Stimulated activated CD8-positive, alpha-beta memory T cell treated with anti-CD3 and anti-CD28 coated beads, Interleukin-4, amount 100 ng/mL, for 48 hours (primary cell): ENCODE measurements around the gene MBD3L4.
"Not testable (repeated sequence)": the region's sequence is repeated elsewhere in the genome, so short reads cannot be mapped to it uniquely, and the experiment has no call there.

Source experiments
- DNase-seq: peaks from one replicate; pipeline ENCODE4 v3.0.0-alpha.2; 2020

MBD3L4 gene

DNA sequence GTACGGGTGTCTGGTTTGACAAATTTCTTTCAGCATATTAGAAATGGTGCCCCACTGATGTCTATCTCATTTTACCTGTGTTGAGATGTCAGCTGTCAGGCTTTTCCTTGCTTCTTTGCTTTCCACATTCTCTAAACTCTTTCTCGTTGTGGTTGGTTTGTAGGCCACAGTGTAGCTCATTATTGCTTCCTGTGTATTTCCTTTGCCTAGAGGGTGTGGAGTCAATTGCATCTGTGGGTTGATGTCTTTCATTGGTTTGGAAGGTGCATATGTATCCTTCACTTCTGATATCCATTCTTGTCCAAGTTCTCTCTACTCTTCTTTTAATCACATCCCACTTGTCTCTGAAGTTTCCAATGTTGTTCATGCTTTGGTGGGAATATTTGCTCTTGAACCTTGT lies 1.6 kb upstream of the MBD3L4 start:
- DNase-seq, result not testable (repeated sequence)

DNA sequence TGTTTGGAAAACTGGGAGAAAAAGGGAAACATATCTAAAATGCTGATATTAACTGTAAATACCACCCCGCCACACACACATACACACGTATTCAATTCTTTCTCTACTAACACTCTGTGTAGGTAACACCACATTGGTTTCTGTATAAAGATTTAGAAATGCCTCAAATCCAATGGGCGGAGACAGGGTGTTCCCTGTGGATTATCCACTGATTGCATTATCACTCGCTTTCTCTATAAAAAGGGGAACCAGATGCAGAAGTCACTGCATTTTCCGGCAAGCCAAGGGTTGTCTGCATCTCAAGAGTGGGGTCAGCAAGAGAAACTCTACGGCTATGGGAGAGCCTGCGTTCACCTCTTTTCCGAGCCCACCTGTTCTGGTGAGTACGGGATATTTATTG lies 9.7 kb downstream of the MBD3L4 start, which contains the start of gene MBD3L5:
Gene MBD3L5 (plus strand): TSS at position 301 of the 400 bp plus-strand sequence. CDS start 34 bp downstream, at position 335.
- not testable (repeated sequence) for DNase-seq

DNA sequence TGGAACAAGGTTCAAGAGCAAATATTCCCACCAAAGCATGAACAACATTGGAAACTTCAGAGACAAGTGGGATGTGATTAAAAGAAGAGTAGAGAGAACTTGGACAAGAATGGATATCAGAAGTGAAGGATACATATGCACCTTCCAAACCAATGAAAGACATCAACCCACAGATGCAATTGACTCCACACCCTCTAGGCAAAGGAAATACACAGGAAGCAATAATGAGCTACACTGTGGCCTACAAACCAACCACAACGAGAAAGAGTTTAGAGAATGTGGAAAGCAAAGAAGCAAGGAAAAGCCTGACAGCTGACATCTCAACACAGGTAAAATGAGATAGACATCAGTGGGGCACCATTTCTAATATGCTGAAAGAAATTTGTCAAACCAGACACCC lies 11.2 kb downstream of the MBD3L4 start:
- not testable (repeated sequence) for DNase-seq

DNA sequence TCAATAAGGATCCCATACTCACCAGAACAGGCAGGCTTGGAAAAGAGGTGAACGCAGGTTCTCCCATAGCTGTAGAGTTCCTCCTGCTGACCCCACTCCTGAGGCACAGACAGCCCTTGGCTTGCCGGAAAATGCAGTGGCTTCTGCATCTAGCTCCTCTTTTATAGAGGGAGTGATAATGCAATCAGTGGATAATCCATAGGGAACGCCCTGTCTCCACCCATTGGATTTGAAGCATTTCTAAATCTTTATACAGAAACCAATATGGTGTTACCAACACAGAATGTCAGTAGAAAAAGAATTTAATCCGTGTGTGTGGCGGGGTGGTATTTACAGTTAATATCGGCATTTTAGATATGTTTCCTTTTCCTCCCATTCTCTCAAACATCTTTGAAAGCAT lies 18.6 kb downstream of the MBD3L4 start, which contains the start of gene MBD3L2B:
Gene MBD3L2B (minus strand): TSS at position 101 of the 400 bp plus-strand sequence. CDS start 34 bp downstream, at position 67.
- DNase-seq, result not testable (repeated sequence)

DNA sequence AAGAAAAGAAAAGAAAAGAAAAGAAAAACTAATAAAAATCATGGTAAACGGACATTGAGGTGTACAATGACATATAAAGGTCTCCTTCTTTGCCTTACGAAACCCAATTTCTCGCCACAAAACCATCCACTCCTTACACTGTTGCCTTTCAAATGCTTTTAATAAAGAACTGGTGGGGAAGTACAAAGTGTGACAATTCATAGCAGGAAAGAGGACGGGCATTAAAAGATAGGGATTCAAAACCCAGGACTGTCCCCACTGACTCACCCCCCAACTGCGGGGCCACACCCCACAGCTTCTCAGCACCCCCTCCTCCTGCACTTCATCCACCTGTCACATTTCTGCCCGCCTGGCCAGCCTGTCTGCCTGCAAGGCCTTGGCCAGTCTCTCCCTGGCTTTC lies 21.2 kb downstream of the MBD3L4 start:
- no peak for DNase-seq

DNA sequence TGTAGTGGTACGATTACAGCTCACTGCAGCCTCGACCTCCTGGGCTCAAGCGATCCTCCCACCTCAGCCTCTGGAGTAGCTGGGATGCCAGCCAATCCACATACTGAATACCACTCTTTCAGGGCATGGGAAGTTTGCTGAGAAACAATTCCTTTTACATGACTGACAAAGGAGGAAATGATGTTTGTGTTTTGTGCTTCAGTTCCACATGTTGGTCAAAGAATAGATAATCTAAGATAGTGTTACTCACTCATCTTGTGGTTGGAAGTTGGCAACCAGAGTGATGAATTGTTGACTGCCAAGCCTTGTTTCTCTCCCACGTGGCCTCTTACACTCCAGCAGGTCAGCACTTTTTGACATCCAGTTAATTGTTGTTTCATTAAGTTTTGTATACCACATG lies 26.3 kb downstream of the MBD3L4 start:
- DNase-seq, result peak; percentile 35

DNA sequence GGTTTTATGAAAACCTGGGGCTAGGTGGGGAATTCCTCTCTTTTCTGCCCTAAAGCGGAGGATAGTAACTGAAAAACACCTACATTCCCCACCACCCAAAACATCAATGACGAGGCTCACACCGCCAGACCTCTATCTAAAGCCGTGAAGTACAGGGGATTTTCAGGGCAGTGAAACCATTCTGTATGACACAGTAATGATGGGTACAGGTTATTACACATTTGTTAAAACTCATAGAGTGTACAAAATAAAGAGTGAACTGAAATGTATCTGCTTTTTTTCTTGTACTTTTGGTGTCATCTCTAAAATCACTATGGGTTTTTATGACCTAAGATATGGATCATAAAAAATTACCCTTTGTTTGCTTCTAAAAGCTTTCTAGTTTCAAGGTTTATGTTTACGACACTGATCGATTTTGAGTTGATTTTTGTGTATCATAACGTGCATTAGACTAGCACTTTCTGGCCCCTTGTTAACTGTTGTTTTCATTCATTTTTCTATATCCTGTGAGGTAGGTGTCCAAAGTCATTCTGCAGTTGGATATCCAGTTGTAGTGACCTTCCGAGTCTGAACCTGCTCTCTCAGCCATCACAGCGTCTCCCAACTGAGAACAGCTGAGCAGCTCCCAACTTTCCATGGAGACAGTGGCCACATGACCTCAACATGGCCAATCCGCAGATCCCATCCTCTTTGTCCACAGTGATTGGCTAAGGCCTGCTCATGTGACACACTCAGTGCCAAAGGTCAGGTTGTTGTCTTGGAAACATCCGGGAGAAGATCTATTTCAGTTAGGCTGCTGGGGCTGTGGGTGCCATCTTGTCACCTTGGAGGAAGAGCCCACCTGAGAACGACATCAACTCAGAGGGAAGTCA lies 29.0 kb downstream of the MBD3L4 start:
- DNase-seq, result no peak

DNA sequence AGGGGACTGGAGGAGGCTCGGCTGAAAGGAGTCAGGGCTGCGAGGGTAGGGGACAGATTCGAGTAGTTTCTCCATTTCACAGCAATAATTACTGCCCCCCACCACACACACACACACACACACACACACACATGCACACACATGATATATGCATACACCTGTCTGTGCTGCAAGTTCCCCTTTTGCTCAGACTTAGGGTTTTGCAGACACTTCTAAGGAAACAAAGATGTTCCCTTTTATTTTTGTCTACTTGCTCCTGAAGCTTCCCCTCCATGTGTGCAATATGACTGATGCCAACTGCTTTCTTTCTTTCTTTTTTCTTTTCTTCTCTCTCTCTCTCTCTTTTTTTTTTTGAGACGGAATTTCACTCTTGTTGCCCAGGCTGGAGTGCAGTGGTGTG lies 32.1 kb downstream of the MBD3L4 start:
- DNase-seq, result no peak

DNA sequence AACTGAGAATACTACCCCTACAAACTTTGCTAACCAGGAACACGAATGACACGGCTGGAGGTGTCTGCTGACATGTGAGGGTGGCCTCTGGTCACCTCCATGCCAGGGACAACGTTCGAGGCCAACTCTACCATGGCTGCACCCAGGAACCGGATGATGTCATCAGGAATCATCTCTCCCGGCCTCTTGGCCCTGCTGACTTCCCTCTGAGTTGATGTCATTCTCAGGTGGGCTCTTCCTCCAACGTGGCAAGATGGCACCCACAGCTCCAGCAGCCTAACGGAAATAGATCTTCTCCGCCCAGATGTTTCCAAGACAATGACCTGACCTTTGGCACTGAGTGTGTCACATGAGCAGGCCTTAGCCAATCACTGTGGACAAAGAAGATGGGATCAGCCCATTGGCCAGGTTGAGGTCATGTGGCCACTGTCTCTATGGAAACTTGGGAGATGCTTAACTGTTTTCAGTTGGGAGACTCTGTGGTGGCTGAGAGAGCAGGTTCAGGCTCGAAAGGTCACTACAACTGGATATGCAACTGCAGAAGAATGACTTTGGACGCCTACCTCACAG lies 33.8 kb downstream of the MBD3L4 start:
- DNase-seq, result no peak

DNA sequence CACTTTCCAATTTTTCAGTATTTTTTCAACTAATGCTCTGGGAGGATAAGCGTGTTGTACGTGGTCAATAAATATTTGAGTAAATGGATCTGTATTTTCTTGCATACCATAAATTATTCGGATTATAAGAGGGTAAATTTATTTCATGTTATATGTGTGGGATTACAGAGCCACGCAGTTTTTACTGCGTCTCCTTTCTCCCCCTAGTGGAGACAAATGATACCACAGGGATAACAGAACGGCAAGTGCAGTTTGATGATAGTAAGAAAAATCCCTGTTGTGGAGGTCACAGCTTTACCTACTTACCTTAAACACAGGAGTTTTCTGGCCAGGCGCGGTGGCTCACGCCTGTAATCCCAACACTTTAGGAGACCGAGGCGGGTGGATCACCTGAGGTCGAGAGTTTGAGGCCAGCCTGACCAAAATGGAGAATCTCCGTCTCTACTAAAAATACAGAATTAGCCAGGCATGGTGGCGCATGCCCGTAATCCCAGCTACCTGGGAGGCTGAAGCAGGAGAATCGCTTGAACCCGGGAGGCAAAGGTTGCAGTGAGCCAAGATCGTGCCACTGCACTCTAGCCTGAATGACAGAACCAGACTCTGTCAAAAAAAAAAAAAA lies 35.6 kb downstream of the MBD3L4 start:
- no peak for DNase-seq

DNA sequence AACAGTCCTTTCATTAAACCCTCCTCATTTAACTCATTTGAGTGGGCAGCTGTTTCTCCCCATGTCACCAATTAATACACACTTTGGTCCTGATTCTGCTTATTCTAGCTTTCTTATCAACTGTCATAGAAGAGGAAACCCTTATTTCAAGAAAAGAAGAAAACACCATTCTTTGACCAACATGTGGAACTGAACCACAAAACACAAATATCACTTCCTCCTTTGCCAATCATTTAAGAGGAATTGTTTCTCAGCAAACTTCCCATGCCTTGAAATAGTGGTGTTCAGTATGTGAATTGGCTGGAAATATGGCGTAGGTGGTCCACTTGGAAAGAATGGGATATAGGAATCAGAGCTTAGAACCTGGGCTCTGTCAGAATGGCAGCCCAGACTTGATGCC lies 39.2 kb downstream of the MBD3L4 start:
- no peak for DNase-seq

DNA sequence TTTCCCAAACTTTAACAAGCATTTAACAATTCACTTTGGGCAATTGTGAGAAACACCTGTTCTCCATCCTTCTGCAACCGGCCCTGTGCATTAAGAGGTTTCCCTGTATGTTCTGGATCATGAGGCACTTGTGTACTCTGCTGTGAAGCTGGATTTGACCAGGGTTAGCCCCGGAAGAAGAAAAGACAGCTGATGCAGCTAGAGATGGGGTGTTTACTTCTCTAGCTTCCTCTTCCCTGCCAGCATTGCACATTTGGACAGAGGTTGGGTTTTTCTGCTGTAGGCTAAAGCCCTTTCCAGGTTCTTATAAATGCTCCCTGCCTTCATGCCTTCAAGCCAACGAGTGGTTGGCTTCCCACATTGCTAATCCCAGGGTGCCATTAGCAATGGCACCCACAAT lies 39.6 kb downstream of the MBD3L4 start:
- no peak for DNase-seq

DNA sequence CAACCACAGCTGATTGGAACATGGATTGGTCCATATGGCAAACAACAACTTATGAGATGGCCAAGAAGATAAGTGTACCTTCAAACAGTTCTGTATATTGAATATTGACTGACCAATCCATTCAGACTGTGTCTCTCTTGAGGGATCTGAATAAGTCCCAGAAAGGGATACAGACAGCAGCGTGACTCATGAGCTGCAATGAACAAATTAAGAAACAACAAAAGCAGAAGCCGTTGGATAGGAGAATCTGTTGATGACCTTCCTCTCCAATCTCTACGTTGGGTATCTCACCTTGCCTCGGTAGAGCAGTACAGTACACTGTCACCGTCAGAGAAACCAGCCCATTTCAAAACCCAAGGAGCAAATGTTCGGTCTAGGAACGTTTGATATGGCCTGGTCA lies 40.0 kb downstream of the MBD3L4 start:
- DNase-seq, result no peak

DNA sequence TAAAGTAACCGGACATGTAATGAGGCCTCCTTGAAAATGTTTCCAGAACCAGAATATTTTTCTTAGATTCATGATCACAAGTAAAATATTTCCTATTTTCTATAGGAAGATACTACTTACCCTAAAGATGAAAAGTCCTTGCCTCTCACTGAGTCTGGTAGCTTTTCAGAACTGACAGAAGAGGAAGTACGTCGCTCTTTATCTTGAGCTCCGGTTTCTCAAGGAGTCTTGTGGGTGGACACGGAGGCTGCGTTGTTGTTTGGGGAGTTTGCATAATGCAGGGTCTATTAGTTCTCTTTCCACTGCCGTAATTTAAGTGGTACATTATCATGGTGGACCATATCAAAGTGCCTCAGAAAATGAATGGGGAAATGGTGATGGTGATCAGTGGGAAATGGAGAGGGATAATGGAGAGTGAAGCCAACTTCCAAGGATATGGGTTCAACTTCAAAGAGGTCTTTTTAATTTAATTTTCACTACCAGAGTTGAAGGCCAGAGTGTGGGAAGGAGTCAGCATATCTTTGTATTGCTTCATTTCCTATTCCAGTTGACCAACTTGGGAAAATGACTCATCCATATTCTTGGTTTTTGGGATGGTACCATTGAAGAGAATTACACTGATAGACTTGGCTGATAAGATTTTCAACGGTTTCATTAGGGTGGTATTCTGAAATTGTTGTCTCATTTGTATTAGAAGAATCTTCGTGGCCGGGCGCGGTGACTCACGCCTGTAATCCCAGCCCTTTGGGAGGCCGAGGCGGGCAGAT lies 42.1 kb downstream of the MBD3L4 start:
- no peak for DNase-seq

DNA sequence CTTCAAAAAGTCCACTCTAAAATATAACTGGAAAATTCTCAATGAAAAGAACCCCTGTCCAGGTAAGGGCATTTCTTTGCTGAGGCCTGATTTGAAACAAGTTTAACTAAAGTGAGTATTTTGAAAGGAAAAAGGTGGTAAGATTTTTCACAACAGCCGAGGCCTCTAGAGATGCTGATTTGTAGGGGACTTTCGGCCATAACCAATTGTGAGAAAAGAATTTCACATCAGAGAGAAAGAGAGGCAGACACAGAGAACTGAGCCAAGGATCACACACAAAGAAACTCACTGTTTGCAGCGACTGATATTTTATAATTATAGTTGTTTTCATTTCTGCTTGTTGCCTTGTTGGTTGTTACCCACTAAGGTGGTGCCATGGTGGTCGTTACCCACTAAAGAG lies 43.2 kb downstream of the MBD3L4 start:
- no peak for DNase-seq

DNA sequence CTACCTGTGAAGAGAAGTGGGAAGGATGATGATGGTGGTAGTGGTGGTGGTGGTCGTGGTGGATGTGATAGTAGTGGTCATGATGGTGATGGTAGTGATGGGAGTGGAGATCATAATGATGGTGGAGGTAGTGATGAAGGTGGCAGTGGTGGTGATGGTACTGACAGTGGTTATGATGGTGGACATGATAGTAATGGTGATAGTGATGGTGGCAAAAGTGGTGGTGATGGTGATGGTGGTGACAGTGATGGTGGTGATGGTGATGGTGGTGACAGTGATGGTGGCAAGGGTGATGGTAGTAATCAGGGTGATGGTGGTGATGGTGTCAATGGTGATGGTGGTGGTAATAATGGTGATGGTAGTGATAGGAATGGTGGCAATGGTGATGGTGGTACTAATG lies 44.9 kb downstream of the MBD3L4 start:
- no peak for DNase-seq

DNA sequence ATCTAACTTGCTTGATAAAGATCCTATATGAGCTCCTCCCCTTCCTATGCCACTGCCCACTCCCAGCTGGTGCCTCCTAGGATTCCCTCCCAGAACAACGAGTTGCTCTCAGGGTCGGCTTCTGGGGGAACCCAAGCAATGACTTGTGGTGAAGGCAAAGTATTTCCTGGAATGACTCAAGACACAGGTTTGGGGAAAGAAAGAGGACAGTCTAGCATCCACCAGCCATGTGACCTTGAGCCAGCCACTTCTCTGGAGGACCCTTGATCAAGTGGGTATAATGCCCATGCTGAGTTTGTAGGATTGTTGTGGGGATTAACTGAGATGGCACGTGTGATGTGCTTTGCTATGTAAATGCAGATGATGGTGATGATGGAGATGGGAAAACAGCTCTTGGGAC lies 51.7 kb downstream of the MBD3L4 start:
- DNase-seq, result no peak

DNA sequence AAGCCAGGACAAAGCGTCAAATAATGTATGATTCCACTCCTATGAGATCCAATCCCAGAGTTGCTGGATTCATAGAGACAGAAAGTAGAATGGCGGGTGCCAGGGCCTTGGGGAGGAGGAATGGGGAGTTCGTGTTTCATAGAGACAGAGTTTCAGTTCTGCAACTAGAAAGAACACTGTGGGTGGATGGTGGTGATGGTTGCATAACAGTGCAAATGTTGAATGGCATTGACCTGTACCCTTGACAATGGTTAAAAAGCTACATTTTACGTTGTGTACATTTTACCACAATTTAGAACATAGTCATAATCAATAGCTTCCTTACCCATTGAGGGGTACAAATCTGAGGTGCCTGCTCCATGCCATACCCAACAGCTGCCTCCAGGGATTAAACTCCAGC lies 52.1 kb downstream of the MBD3L4 start:
- no peak for DNase-seq
